GM18502 (cell line): ENCODE results near the gene KLK13.

Source experiments
- ATAC-seq: cut with Tn5 transposase; IDR thresholded peaks from one replicate; pipeline ENCODE4 v1.9.1; 2021; ENCODE audit warnings: mild to moderate bottlenecking; ENCODE audit not compliant: unreplicated experiment, poor library complexity

KLK13 gene

GRCh38 chr19:51066393-51067186 lies 1.7 kb upstream of the KLK13 start:
- ATAC-seq = no peak

GRCh38 chr19:51065221-51065960 lies 499 bp upstream of the KLK13 start:
- ATAC-seq = no peak

- ATAC-seq = no peak
Observed at GRCh38 chr19:51063664-51064063, 1.2 kb downstream of the KLK13 start.

GRCh38 chr19:51060973-51061372 lies 3.9 kb downstream of the KLK13 start:
- ATAC-seq = no peak

- no peak for ATAC-seq
Observed at GRCh38 chr19:51060336-51060735, 4.6 kb downstream of the KLK13 start.

- no peak for ATAC-seq
Observed at GRCh38 chr19:51059715-51060114, 5.2 kb downstream of the KLK13 start.

GRCh38 chr19:51055866-51056265 lies 9.0 kb downstream of the KLK13 start:
- no peak for ATAC-seq

GRCh38 chr19:51047031-51047335 lies 17.9 kb downstream of the KLK13 start:
- no peak for ATAC-seq

GRCh38 chr19:51044327-51044726 lies 20.6 kb downstream of the KLK13 start:
- ATAC-seq = no peak

- ATAC-seq = no peak
Observed at GRCh38 chr19:51043497-51043896, 21.4 kb downstream of the KLK13 start.

- ATAC-seq = no peak
Observed at GRCh38 chr19:51040151-51040550, 24.7 kb downstream of the KLK13 start.

- no peak for ATAC-seq
Observed at GRCh38 chr19:51036519-51036918, 28.4 kb downstream of the KLK13 start.

GRCh38 chr19:51034704-51035103 lies 30.2 kb downstream of the KLK13 start, which contains the start of gene KLK12:
Gene KLK12 (minus strand): TSS chr19:51035002. CDS start chr19:51034621, 381 bp downstream.
- ATAC-seq = no peak

GRCh38 chr19:51031880-51032225 lies 33.0 kb downstream of the KLK13 start:
- ATAC-seq = no peak

- no peak for ATAC-seq
Observed at GRCh38 chr19:51031220-51031879, 33.5 kb downstream of the KLK13 start.

GRCh38 chr19:51030631-51031030 lies 34.3 kb downstream of the KLK13 start:
- ATAC-seq = no peak

- no peak for ATAC-seq
Observed at GRCh38 chr19:51029718-51030117, 35.2 kb downstream of the KLK13 start.

GRCh38 chr19:51027873-51028272 lies 37.0 kb downstream of the KLK13 start:
- no peak for ATAC-seq

GRCh38 chr19:51027126-51027806 lies 37.6 kb downstream of the KLK13 start:
- no peak for ATAC-seq

- ATAC-seq = no peak
Observed at GRCh38 chr19:51026554-51026831, 38.4 kb downstream of the KLK13 start, which contains the start of gene KLK11. Gene KLK11 (minus strand): TSS chr19:51026616. CDS start chr19:51025631, 985 bp downstream.
